Activated B cell treated with CpG ODN at 0.5 μM for 24 hours (primary cell): ENCODE measurements around the gene GAST. TPM values are rescaled to one million over a fixed set of nuclear protein-coding genes. Genes with fewer than 3 reads are reported as not detected.

Experiments used
- ATAC-seq: fragments of 200-7000 bp; cut with Tn5 transposase; one replicate; pipeline ENCODE4 v1.10.0; 2021; ENCODE audit warnings: low read depth, mild to moderate bottlenecking, moderate library complexity
- CTCF ChIA-PET: fragments of 350-600 bp; sonication (Branson Sonifier 250); formaldehyde crosslinking; loops from one replicate; lab custom pipeline; 2021; ENCODE audit warnings: antibody characterized with exemption; lab: Charles Lee
- POLR2A ChIA-PET: fragments of 350-600 bp; sonication (Branson Sonifier 250); formaldehyde crosslinking; loops from one replicate; lab custom pipeline; 2021; ENCODE audit warnings: antibody characterized with exemption; lab: Charles Lee
- DNase-seq: peaks from one replicate; pipeline ENCODE4 v3.0.0; 2022
- H3K27ac Mint-ChIP-seq: one replicate; pipeline ENCODE4 v1.8.0; 2020; ENCODE audit warnings: mixed read lengths
- H3K27me3 Mint-ChIP-seq: one replicate; pipeline ENCODE4 v1.8.0; 2021; ENCODE audit warnings: mixed read lengths
- H3K36me3 Mint-ChIP-seq: one replicate; pipeline ENCODE4 v1.8.0; 2021; ENCODE audit warnings: low read depth, mixed read lengths
- H3K4me1 Mint-ChIP-seq: one replicate; pipeline ENCODE4 v1.8.0; 2021; ENCODE audit warnings: mixed read lengths
- H3K4me3 Mint-ChIP-seq: one replicate; pipeline ENCODE4 v1.8.0; 2020; ENCODE audit warnings: mild to moderate bottlenecking, mixed read lengths
- H3K9me3 Mint-ChIP-seq: one replicate; pipeline ENCODE4 v1.8.0; 2020; ENCODE audit warnings: mixed read lengths
- CTCF ChIP-seq: fragments of 200-600 bp; IDR thresholded peaks from one replicate; pipeline ENCODE4 v1.8.0; 2022; ENCODE audit warnings: antibody characterized with exemption, mild to moderate bottlenecking
- intact Hi-C: fragments of 100-400 bp; cut with micrococcal nuclease; formaldehyde crosslinking; loops from one replicate; pipeline ENCODE4 v1.15.1; 2024
- total RNA-seq: library from RNA; stranded (reverse); gene quantifications from 2 replicates; pipeline ENCODE4 v1.2.3, GENCODE V29; 2022

The GAST gene
- total RNA-seq, 1 donor from 2014 or later, result not detected

GRCh38 chr17:41734139-41734948, 22.2 kb downstream of the GAST start, which contains the start of gene HAP1:
Gene HAP1 (minus strand): TSS chr17:41734643. CDS start chr17:41734634, 9 bp downstream.
- TF ChIP-seq CTCF, result no peak
- POLR2A ChIA-PET, result interaction anchor here (1.3 kb wide), 1 partner anchor 51 kb away, joined by 4 read pairs; no protein-coding TSS in a partner anchor
- no peak within 1 kb of the TSS for H3K27ac Mint-ChIP-seq

GRCh38 chr17:41734949-41735313, 22.8 kb downstream of the GAST start:
- ATAC-seq, result no peak
- no peak for DNase-seq
- CTCF ChIA-PET, result interaction anchor here (4.3 kb wide), 1 partner anchor 68 kb away, joined by 54 read pairs; no protein-coding TSS in a partner anchor
- H3K4me1 Mint-ChIP-seq, result peaks cover 11% of the 10 kb centered on the region
- no peaks in the 10 kb centered on the region for H3K36me3 Mint-ChIP-seq
- intact Hi-C loops, result loop anchor here (10.0 kb wide), 1 partner anchor 130 kb away; the partner anchor contains the start of gene KLHL11
- H3K9me3 Mint-ChIP-seq, result no peaks in the 10 kb centered on the region
- peak overlapping the region; percentile 17 for H3K4me3 Mint-ChIP-seq
- POLR2A ChIA-PET, result interaction anchor here (1.3 kb wide), 1 partner anchor 51 kb away, joined by 4 read pairs; no protein-coding TSS in a partner anchor
- TF ChIP-seq CTCF, result no peak
- H3K27ac Mint-ChIP-seq, result no peak overlapping the region
- peaks cover 34% of the 10 kb centered on the region for H3K27me3 Mint-ChIP-seq

More at GRCh38 chr17:41734139-41734948, 22.2 kb downstream of the GAST start, which contains the start of gene HAP1:
- H3K27me3 Mint-ChIP-seq, result peaks cover 34% of the 10 kb centered on the region
- CTCF ChIA-PET, result interaction anchor here (4.3 kb wide), 1 partner anchor 68 kb away, joined by 54 read pairs; no protein-coding TSS in a partner anchor
- peaks cover 11% of the 10 kb centered on the region for H3K4me1 Mint-ChIP-seq
- peak within 1 kb of the TSS; percentile 53 for H3K4me3 Mint-ChIP-seq
- DNase-seq (peak; percentile 37), ATAC-seq (peak; percentile 22)
- no peaks in the 10 kb centered on the region for H3K9me3 Mint-ChIP-seq
- H3K36me3 Mint-ChIP-seq, result no peaks in the 10 kb centered on the region
- intact Hi-C loops, result loop anchor here (10.0 kb wide), 1 partner anchor 130 kb away; the partner anchor contains the start of gene KLHL11

GRCh38 chr17:41735744-41736143, 23.6 kb downstream of the GAST start:
- intact Hi-C loops, result loop anchor here (10.0 kb wide), 1 partner anchor 129 kb away; the partner anchor contains the start of gene KLHL11
- H3K4me1 Mint-ChIP-seq, result peaks cover 11% of the 10 kb centered on the region
- ChIA-PET POLR2A (interaction anchor here (1.0 kb wide), 1 partner anchor 47 kb away, joined by 3 read pairs; the partner anchor contains the start of gene EIF1), CTCF (interaction anchor here (4.3 kb wide), 1 partner anchor 67 kb away, joined by 54 read pairs; no protein-coding TSS in a partner anchor)
- no peak overlapping the region for H3K27ac Mint-ChIP-seq
- TF ChIP-seq CTCF, result no peak
- peaks cover 34% of the 10 kb centered on the region for H3K27me3 Mint-ChIP-seq
- H3K4me3 Mint-ChIP-seq, result no peak overlapping the region
- no peaks in the 10 kb centered on the region for H3K36me3 Mint-ChIP-seq
- ATAC-seq (no peak), DNase-seq (no peak)
- no peaks in the 10 kb centered on the region for H3K9me3 Mint-ChIP-seq

- Mint-ChIP-seq H3K4me1 (peaks cover 11% of the 10 kb centered on the region), H3K9me3 (no peaks in the 10 kb centered on the region), H3K4me3 (no peak overlapping the region), H3K36me3 (no peaks in the 10 kb centered on the region), H3K27me3 (peaks cover 27% of the 10 kb centered on the region), H3K27ac (no peak overlapping the region)
- ChIA-PET POLR2A (interaction anchor here (0.5 to 1.1 kb wide), 3 partner anchors 48 to 550 kb away, joined by 3 to 5 read pairs (median 4); partner anchors contain the start of gene EIF1), CTCF (interaction anchor here (1.3 to 4.3 kb wide), 5 partner anchors 49 to 74 kb away, joined by 5 to 54 read pairs (median 7); partner anchors contain the start of genes JUP and P3H4)
- TF ChIP-seq CTCF, result no peak
- intact Hi-C loops, result loop anchor here (10.0 kb wide), 1 partner anchor 128 kb away; the partner anchor contains the start of gene KLHL11
- no peak for DNase-seq
- no peak for ATAC-seq
Observed at GRCh38 chr17:41736983-41737679, 25.0 kb downstream of the GAST start.
